Right lung (tissue), 5 donors: ENCODE results near the gene WDR83. TPM values are rescaled to one million over a fixed set of nuclear protein-coding genes. Genes with fewer than 3 reads are reported as not detected.
"Not testable (repeated sequence)": the region's sequence is repeated elsewhere in the genome, so short reads cannot be mapped to it uniquely, and the experiment has no call there.

ENCODE experiments used
- DNase-seq, 2 donors: peaks; one replicate each; pipeline ENCODE4 v3.0.0-alpha.2; 2013
- polyA plus RNA-seq, 5 donors: library from polyadenylated mRNA; unstranded; fragments of 120-200 nt; gene quantifications; one replicate each; pipeline versions ENCODE4 v1.2.1 to v1.2.3, GENCODE V29; 2013; ENCODE audit warnings: inconsistent platforms in 1 of 5, low replicate concordance in 1 of 5; ENCODE audit not compliant: insufficient read length in 5 of 5, insufficient read depth in 1 of 5

WDR83 gene
- polyA plus RNA-seq, 5 donors: 18.4 to 28.6 (median 23.9) TPM

GRCh38 chr19:12712077-12712476 is 45.5 kb downstream of the WDR83 start:
- DNase-seq: not testable (repeated sequence)

GRCh38 chr19:12713304-12713703 is 46.7 kb downstream of the WDR83 start:
- not testable (repeated sequence) for DNase-seq

GRCh38 chr19:12715102-12715501 is 48.5 kb downstream of the WDR83 start:
- DNase-seq: no peak

- no peak for DNase-seq
Measured at GRCh38 chr19:12715929-12716328, 49.3 kb downstream of the WDR83 start.

DNA sequence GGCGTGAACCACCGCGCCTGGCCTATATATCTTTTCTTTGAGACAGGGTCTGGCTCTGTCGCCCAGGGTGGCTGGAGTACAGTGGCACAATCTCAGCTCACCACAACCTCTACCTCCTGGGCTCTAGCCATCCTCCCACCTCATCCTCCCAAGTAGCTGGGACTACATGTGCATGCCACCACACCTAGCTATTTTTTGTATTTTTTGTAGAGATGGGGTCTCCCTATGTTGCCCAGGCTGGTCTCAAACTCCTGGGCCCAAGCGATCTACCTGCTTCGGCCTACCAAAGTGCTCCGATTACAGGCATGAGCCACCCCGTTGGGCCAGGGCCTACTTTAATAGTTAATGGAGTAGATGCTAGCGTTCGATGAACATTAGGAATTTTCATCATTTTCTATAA is 53.7 kb downstream of the WDR83 start:
- no peak for DNase-seq

GRCh38 chr19:12720851-12721655 is 54.4 kb downstream of the WDR83 start:
- DNase-seq: no peak

DNA sequence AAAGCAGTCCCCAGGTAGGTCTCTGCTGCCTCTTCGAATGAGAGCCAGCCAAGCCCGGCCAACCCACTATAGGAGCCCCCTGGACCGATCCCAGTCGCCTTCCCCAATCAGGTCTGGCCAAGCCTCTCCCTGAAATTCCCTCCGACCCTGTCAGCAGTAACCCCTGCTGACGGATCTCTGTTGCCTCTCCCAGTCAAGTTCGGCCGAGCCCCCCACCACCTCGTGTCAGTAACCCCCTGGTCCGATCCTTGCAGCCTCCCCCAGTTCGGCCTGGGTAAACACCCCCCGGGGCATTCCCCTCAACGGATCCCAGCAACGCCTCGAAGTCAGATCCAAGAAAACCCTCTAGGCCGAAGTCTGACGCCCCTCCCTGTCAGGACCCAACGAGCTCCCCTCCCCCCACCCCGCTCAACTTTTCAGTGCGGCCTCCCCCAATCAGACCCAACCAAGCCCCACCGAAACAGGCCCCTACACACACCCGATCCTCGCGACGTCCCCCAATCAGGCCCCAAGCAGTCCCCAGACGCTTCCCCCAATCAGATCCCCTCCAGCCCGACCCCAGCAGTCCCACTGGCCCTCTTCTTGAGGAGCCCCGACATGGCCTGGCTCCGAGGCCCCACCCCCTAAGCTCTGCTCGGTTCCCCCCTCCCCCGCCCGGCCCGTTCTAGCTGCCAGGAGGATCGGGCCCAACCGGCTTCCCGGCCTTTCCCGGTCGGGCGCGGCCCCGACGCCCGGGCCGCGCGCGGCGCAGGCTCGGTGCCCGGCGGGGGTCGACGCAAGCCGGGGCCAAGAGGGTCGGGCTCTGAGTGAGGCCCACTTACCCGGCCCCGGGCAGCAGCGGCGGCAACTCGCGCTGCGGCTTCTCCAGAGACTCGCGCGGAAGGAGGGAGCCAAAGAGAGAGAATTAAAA is 55.3 kb downstream of the WDR83 start:
- DNase-seq: peak; percentile 77 to 80

DNA sequence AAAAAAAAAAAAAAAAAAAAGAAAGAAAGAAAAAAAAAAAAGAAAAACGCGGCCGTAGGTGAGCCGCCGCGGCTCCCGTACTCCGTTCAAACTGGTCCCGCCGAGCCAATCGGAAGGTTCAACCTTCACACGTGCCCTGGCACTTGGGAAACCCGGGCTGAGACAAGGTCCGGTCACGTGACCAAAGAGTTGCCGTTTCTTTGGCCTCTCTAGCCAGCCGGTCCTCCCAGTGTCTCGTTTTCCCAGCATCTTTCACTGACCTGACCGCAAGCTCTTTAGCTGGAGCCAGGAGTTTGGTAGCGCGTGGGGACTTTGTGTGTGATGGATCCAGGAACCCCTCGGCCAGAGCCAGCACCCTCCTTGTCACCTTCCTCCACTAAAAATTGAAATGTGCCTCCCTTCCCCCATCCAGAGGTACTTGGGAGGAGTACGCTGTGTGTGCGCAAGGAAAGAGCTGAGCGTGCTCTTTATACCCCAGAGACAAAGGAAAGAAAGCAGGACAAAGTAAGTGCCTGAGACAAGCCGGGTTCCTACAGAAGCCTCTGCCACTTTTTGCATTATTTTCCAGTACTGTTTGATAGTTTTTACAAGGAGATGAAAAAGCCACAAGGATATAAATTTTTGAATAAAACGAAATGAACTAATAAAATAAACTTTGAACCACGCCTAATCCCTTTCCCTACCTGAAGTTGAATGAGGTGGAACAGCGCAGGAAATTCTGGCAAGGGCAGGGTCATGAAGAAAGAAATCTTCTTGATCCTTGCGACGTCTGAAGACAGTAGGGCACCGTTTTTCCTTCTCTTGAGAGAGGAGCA is 56.2 kb downstream of the WDR83 start:
- DNase-seq: peak; percentile 96

DNA sequence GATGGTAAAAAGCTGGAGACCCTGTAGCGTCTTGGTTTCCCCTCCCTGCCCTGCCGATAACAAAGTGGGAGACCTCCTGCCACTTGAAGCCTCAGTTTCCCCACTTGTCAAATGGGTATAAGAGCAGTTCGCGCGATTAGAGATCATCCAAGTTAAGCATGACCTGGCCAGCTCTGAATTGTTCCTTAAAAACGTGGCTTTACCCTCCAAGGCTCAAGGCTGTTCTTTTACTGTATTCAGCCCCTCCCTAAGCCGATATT is 56.7 kb downstream of the WDR83 start:
- DNase-seq: no peak

- DNase-seq: peak; percentile 36 to 55
Measured at GRCh38 chr19:12723641-12724426, 57.2 kb downstream of the WDR83 start, which contains the start of gene TNPO2. Gene TNPO2 (minus strand): TSS chr19:12723932. CDS start chr19:12720977, 2,955 bp downstream.

Other genes with a start within 250 kb of the WDR83 start
- 10 to 100 TPM; 14.8 to 23.1 (median 18.2) TPM for gene ZNF443, start 225.8 kb upstream of the WDR83 start, polyA plus RNA-seq
- 1 to 10 TPM; 6.3 to 9.9 (median 8.1) TPM for gene ZNF709, start 182.0 kb upstream of the WDR83 start, polyA plus RNA-seq
- 10 to 100 TPM in 3 of 5 donors, 1 to 10 TPM in 2; 8.4 to 12.1 (median 11.9) TPM for gene ZNF564, start 115.3 kb upstream of the WDR83 start, polyA plus RNA-seq
- gene ZNF490, start 56.0 kb upstream of the WDR83 start, polyA plus RNA-seq: 1 to 10 TPM; 3.2 to 6.8 (median 5.0) TPM
- 10 to 100 TPM; 13.9 to 23.7 (median 21.9) TPM for gene ZNF791, start 55.9 kb upstream of the WDR83 start, polyA plus RNA-seq
- gene MAN2B1, start 65 bp upstream of the WDR83 start, polyA plus RNA-seq: 10 to 100 TPM; 27.3 to 42.1 (median 32.8) TPM
- 10 to 100 TPM; 77.1 to 96.0 (median 87.7) TPM for gene DHPS, start 15.1 kb downstream of the WDR83 start, polyA plus RNA-seq
- under 1 TPM in 2 of 5 donors, not detected in 3; 0.60 to 0.82 TPM for gene GNG14, start 21.2 kb downstream of the WDR83 start, polyA plus RNA-seq
- gene FBXW9, start 29.8 kb downstream of the WDR83 start, polyA plus RNA-seq: 10 to 100 TPM in 3 of 5 donors, 1 to 10 TPM in 2; 7.9 to 14.1 (median 10.1) TPM
- gene TNPO2, start 57.1 kb downstream of the WDR83 start, polyA plus RNA-seq: 10 to 100 TPM; 69.3 to 85.1 (median 75.9) TPM
- 100 to 1,000 TPM; 139 to 222 (median 153) TPM for gene TRIR, start 67.9 kb downstream of the WDR83 start, polyA plus RNA-seq
- gene GET3, start 70.7 kb downstream of the WDR83 start, polyA plus RNA-seq: 10 to 100 TPM; 52.8 to 70.1 (median 53.8) TPM
- gene BEST2, start 85.0 kb downstream of the WDR83 start, polyA plus RNA-seq: under 1 TPM in 4 of 5 donors, not detected in 1; 0.09 to 0.19 (median 0.15) TPM
- gene HOOK2, start 108.7 kb downstream of the WDR83 start, polyA plus RNA-seq: 10 to 100 TPM; 59.2 to 79.9 (median 74.2) TPM
- gene JUNB, start 124.7 kb downstream of the WDR83 start, polyA plus RNA-seq: 100 to 1,000 TPM in 1 of 5 donors, 10 to 100 TPM in 4; 14.8 to 132 (median 48.0) TPM
- gene PRDX2, start 135.0 kb downstream of the WDR83 start, polyA plus RNA-seq: 100 to 1,000 TPM; 197 to 304 (median 214) TPM
- gene THSD8, start 135.3 kb downstream of the WDR83 start, polyA plus RNA-seq: 10 to 100 TPM in 1 of 5 donors, 1 to 10 TPM in 4; 4.2 to 10.2 (median 7.2) TPM
- 10 to 100 TPM; 29.8 to 42.9 (median 32.9) TPM for gene RNASEH2A, start 139.8 kb downstream of the WDR83 start, polyA plus RNA-seq
- gene RTBDN, start 167.8 kb downstream of the WDR83 start, polyA plus RNA-seq: under 1 TPM in 4 of 5 donors, not detected in 1; 0.08 to 0.19 (median 0.13) TPM
- 1 to 10 TPM; 1.6 to 2.1 (median 2.0) TPM for gene MAST1, start 171.7 kb downstream of the WDR83 start, polyA plus RNA-seq
- 10 to 100 TPM; 19.8 to 25.3 (median 20.7) TPM for gene DNASE2, start 214.6 kb downstream of the WDR83 start, polyA plus RNA-seq
- gene KLF1, start 220.4 kb downstream of the WDR83 start, polyA plus RNA-seq: 1 to 10 TPM in 2 of 5 donors, under 1 TPM in 3; 0.30 to 2.3 (median 0.67) TPM
- 10 to 100 TPM; 19.5 to 31.5 (median 24.8) TPM for gene GCDH, start 224.4 kb downstream of the WDR83 start, polyA plus RNA-seq